HG03571 (cell line): ENCODE data around the gene CABLES2.

Experiments used
- ATAC-seq: cut with Tn5 transposase; IDR thresholded peaks from one replicate; pipeline ENCODE4 v1.9.1; 2021; ENCODE audit not compliant: unreplicated experiment

CABLES2 gene

GRCh38 chr20:62391165-62392076 is 15.7 kb downstream of the CABLES2 start:
- no peak for ATAC-seq

DNA sequence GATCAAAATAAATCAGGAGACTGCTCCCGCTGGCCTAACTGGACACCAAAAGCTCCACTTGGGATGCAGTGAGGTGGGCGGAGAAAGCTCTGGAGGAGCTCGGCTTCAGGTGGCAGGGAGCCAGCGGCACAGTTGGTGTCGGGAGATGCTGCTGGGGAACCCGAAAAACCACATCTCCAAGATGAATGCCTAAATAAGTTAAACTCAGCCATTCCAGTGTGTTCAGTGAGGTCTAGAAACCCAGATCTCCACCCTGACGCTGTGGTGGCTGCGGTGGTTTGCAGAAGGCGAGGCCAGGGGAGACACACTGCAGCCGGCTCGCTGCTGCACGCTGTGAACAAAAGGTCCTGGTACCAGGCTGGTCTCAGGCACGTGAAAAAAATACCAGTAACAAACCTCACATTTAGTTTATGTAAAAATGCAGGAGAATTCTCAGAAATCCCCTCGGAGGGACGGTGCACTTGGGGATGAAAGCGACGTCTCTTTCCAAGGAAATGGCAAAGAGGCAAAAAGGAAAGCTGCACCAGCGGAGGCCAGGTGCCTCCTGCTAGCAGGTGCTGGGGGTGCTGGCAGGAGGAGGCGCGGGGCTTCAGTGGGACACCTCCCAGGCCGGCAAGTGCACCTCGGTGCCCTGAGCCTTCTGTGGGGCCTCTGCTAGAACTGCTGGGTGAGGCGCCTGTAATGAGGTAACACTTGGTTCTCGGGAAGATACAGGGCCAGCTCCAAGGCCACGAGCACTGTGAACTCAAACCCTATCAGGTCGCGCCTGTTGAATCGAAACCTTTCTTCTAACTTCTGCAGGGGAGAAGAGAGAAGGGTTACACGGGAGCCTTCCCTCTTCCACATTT is 16.5 kb downstream of the CABLES2 start:
- ATAC-seq = no peak

DNA sequence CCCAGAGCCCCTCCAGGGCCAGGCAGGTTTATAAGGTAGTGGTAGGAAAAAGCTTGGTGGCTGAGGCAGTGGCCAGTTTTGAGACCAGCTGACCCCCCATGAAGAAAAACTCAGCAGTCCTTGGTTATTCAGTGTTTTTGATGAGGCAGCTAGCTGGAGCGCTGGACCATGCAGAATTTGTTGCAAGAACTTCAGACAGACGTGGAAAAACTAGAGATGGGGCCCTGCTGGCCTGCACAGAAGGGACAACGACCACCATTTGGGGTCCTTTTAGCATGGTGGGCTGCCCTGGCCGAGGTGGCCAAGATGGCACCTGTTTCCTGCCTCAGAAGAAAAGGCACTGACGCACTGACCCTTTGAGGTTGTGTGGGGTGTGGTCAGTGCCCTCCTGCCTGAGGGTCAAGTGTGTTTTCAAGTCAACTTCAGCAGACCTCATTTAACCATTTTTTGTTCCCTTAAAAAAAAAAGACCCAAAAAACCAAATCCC is 17.4 kb downstream of the CABLES2 start:
- no peak for ATAC-seq

DNA sequence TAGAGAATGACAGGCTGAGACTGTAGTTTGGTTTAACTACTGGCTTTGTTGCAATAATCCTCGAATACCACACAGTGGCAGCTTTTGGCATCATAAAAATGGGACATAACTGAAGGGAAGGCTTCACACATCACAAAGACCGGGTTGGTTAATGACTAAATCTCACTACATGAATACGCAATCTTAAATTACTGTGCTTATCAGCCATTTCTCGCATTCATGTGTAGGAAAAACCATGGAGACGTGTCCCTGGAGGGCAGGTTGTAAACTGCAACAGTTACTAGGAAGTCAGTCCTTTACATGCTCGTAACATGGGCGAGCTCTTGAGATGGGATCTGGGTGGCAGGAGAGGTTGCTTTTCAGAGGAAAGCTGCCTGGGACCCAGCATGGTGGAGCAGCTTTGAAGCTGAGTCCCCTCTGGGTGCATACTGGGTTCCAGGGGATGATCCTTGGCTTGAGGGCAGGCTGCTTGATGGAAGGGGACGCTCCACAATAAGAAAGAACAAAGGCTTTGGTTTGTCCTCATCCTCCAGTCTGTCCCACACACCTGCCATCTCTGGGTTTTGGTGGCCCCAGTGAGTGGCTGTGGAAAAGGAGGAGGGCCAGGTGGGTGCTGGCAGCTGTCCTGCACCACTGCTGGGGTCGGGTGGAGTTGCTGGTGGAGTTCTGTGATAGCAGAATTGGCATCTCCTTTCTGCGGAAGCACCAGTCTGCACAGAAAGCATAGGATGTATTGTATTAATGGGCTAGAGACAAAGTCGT is 18.1 kb downstream of the CABLES2 start:
- no peak for ATAC-seq

DNA sequence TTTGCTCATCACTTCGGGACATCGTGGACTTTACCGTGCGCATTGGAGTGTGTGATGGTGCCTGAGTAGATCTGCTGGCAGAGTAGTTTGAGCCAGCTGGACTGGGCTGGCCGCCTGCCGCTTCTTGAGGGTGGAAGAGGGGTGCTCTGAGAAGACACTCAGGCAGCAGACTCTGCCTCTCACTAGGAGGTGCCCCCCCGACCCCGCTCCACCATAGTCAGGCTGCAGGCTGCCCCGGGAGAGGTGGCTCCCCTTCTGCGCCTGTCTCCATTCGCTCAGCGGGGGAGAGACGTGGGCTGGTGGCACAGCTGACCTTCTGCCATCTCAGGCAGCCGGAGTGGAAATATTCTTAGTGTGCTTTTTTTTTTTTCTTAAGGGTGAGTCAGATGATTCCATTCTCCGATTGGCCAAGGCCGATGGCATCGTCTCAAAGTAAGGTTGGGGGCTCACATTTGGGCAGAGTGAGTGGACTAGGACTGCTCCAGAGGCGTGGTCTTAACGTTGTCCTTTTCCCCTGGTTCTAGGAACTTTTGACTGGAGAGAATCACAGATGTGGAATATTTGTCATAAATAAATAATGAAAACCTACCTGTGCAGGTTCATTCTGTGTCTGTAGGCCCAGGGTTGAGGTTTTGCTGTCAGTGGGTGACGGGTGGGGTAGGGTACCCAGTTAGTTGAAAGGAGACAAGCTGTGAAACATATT is 19.0 kb downstream of the CABLES2 start:
- ATAC-seq = no peak

GRCh38 chr20:62387219-62387913 is 19.7 kb downstream of the CABLES2 start:
- ATAC-seq = peak; percentile 14

GRCh38 chr20:62386383-62387218 is 20.5 kb downstream of the CABLES2 start, which contains the start of gene RPS21:
Gene RPS21, plus strand, starts transcription at chr20:62387103. Its CDS starts 236 bp downstream, at chr20:62387339.
- peak; percentile 78 for ATAC-seq

GRCh38 chr20:62382306-62383198 is 24.5 kb downstream of the CABLES2 start:
- no peak for ATAC-seq

DNA sequence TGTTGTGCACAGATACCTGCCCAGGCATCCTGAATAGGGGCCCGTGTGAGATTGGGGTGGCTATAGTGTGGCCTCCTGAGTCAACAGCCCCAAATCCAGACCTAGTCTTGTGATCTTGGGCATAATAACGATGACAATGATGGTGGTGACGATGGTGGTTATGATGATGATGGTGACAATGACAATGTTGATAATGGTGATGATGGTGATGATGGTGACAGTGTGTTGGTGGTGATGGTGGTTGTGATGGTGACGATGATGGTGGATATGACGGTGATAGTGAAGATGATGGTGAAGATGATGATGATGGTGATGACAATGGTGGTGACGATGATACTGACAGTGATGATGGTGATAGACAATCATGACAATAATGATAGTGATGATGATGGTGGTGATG is 25.2 kb downstream of the CABLES2 start:
- ATAC-seq = no peak

- no peak for ATAC-seq
Measured at GRCh38 chr20:62381202-62381797, 25.8 kb downstream of the CABLES2 start.

DNA sequence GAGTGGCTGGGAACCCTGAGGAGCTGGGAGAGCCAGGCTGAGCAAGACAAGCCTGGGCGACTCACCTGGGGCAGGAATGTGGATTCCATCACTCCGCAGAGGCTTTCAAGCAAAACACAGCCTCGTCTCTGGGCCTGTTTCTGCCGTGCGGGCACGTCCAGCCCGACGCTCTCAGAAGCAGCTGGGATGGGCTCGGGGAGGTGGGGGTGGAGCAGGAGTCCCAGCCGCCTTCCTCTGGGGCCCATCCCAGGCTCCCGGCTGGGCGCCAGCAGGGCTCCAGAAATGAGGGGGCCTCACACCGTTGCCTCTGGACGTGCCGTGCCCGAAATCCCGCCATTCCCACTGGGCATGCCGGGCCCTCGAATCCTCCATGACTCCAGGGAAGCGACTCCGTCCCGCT is 28.9 kb downstream of the CABLES2 start:
- no peak for ATAC-seq

GRCh38 chr20:62377615-62378178 is 29.4 kb downstream of the CABLES2 start:
- ATAC-seq = no peak

DNA sequence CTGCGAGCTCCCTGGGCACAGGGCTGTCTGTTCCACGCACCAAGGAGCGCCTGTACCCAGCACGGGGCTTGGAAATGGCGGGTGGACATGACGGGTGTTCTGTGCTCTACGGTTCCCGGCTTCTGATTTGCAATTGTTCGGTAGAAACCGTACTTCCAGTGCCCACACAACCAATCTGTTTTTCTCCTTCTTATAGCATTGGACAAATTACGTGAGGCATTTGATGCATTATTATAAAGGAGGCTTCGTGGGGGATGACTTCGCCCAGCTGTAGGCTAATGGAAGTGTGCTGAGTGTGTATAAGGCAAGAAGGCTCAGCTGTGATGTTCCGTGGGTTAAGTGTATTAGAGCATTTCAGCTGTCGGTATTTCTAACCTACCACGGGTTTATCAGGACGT is 30.0 kb downstream of the CABLES2 start:
- ATAC-seq = no peak

GRCh38 chr20:62376112-62377063 is 30.7 kb downstream of the CABLES2 start:
- ATAC-seq = no peak

GRCh38 chr20:62374331-62375152 is 32.5 kb downstream of the CABLES2 start:
- no peak for ATAC-seq
